Stimulated activated CD8-positive, alpha-beta memory T cell treated with anti-CD3 and anti-CD28 coated beads, Interleukin-7, amount 100 ng/mL, for 1 hour (primary cell): ENCODE results near the gene RBP3.

Experiments
- DNase-seq, 2 donors: peaks; one replicate each; pipeline ENCODE4 v3.0.0-alpha.2; 2020; ENCODE audit warnings: low read depth in 2 of 2

Gene RBP3

GRCh38 chr10:47401210-47401609, 53.0 kb downstream of the RBP3 start:
- no peak for DNase-seq

- DNase-seq: no peak
These were observed 53.9 kb downstream of the RBP3 start for GRCh38 chr10:47401874-47402640.

- no peak for DNase-seq
These were observed 54.6 kb downstream of the RBP3 start for GRCh38 chr10:47402641-47403301.

GRCh38 chr10:47403446-47404318, 55.5 kb downstream of the RBP3 start:
- no peak for DNase-seq

GRCh38 chr10:47404446-47404845, 56.3 kb downstream of the RBP3 start:
- no peak for DNase-seq

GRCh38 chr10:47404937-47405336, 56.8 kb downstream of the RBP3 start:
- no peak for DNase-seq

- no peak for DNase-seq
These were observed 57.8 kb downstream of the RBP3 start for GRCh38 chr10:47405857-47406547.

- DNase-seq: no peak
These were observed 58.3 kb downstream of the RBP3 start for GRCh38 chr10:47406548-47406869.

- DNase-seq: no peak
These were observed 58.9 kb downstream of the RBP3 start for GRCh38 chr10:47406870-47407691.
